Endodermal cell (in vitro differentiated cells): ENCODE measurements around the gene JARID2. TPM values are rescaled to one million over a fixed set of nuclear protein-coding genes. Genes with fewer than 3 reads are reported as not detected.

Source experiments
- DNase-seq: peaks from one replicate; pipeline ENCODE4 v3.0.0-alpha.2; 2017
- H3K27ac ChIP-seq: 2 replicates; pipeline ENCODE4 v1.5.1; 2013; ENCODE audit warnings: mild to moderate bottlenecking, low read depth, low read length, moderate library complexity
- H3K27me3 ChIP-seq: 2 replicates; pipeline ENCODE4 v1.6.1; 2013; ENCODE audit warnings: mild to moderate bottlenecking, low read length, moderate library complexity; ENCODE audit not compliant: insufficient read depth, control insufficient read depth, poor library complexity, severe bottlenecking
- H3K36me3 ChIP-seq: 2 replicates; pipeline ENCODE4 v1.7.0; 2013; ENCODE audit warnings: mild to moderate bottlenecking, low read length, moderate library complexity; ENCODE audit not compliant: control insufficient read depth, insufficient read depth
- H3K4me1 ChIP-seq: one replicate; pipeline ENCODE4 v1.7.0; 2013; ENCODE audit warnings: low read length; ENCODE audit not compliant: control insufficient read depth, insufficient read depth
- H3K4me3 ChIP-seq: 2 replicates; pipeline ENCODE4 v1.5.1; 2013; ENCODE audit warnings: mild to moderate bottlenecking, low read length, moderate library complexity
- H3K9ac ChIP-seq: 2 replicates; pipeline ENCODE4 v1.6.1; 2013; ENCODE audit warnings: mild to moderate bottlenecking, low read length, moderate library complexity; ENCODE audit not compliant: poor library complexity, severe bottlenecking; ENCODE audit errors: extremely low read depth
- H3K9me3 ChIP-seq: 2 replicates; pipeline ENCODE4 v1.6.1; 2013; ENCODE audit warnings: mild to moderate bottlenecking, low read length, moderate library complexity; ENCODE audit not compliant: control insufficient read depth
- H3K27ac Mint-ChIP-seq: 2 replicates; pipeline ENCODE4 v1.8.0; 2020; ENCODE audit warnings: mixed read lengths
- H3K27me3 Mint-ChIP-seq: 2 replicates; pipeline ENCODE4 v1.8.0; 2021; ENCODE audit warnings: mild to moderate bottlenecking, mixed read lengths; ENCODE audit not compliant: insufficient read depth
- H3K36me3 Mint-ChIP-seq: 2 replicates; pipeline ENCODE4 v1.8.0; 2020; ENCODE audit warnings: low read depth, mixed read lengths
- H3K4me1 Mint-ChIP-seq: 2 replicates; pipeline ENCODE4 v1.8.0; 2020; ENCODE audit warnings: mixed read lengths
- H3K4me3 Mint-ChIP-seq: 2 replicates; pipeline ENCODE4 v1.8.0; 2020; ENCODE audit warnings: mild to moderate bottlenecking, moderate library complexity, mixed read lengths
- H3K9me3 Mint-ChIP-seq: 2 replicates; pipeline ENCODE4 v1.8.0; 2020; ENCODE audit warnings: mild to moderate bottlenecking, mixed read lengths
- CTCF ChIP-seq: fragments of 200-600 bp; sonication (generic); conservative IDR thresholded peaks from 2 replicates; pipeline ENCODE4 v1.5.0; 2021; ENCODE audit warnings: antibody characterized with exemption, mild to moderate bottlenecking
- whole genome bisulfite sequencing, 2 experiments: methylation state at CpG; one replicate each; pipeline versions ENCODE4 v1.1.5 to v1.1.7; 2013; ENCODE audit warnings: missing lambda C conversion rate in 2 of 2, mixed read lengths in 1 of 2; ENCODE audit not compliant: insufficient coverage in 1 of 2, insufficient read length in 1 of 2; 5-methylcytosine and 5-hydroxymethylcytosine counted together
- total RNA-seq, 2 donors: library from RNA; stranded (reverse); fragmentation: NEBNext Ultra II Directional in 1 of 2; extraction: Animal tissue kit (Norgen Biotek cat#: 25700) in 1 of 2; gene quantifications; 2 replicates in 1 of 2; 3 replicates in 1 of 2; pipeline ENCODE4 v1.2.1, GENCODE V29; 2021

Gene JARID2
- total RNA-seq, 2 donors from 2014 or later: 42.5 to 77.0 TPM

GRCh38 chr6:15313367-15313766 lies 67.5 kb downstream of the JARID2 start:
- H3K4me3 ChIP-seq: no peak overlapping the region
- no peak for DNase-seq
- WGBS, 2 experiments: 82 to 97% methylated on average over 4 to 5 of the region's 5 CpGs
- H3K9ac ChIP-seq: no peak overlapping the region
- Mint-ChIP-seq H3K4me1 (peaks cover 31% of the 10 kb centered on the region), H3K9me3 (no peaks in the 10 kb centered on the region), H3K4me3 (no peak overlapping the region), H3K27me3 (peaks cover 20% of the 10 kb centered on the region), H3K36me3 (peaks cover 4% of the 10 kb centered on the region), H3K27ac (no peak overlapping the region)
- H3K9me3 ChIP-seq: no peaks in the 10 kb centered on the region
- no peaks in the 10 kb centered on the region for H3K4me1 ChIP-seq
- no peaks in the 10 kb centered on the region for H3K36me3 ChIP-seq
- TF ChIP-seq CTCF: no peak
- H3K27ac ChIP-seq: no peak overlapping the region
- H3K27me3 ChIP-seq: no peaks in the 10 kb centered on the region

GRCh38 chr6:15316754-15317153 lies 70.9 kb downstream of the JARID2 start:
- H3K27ac Mint-ChIP-seq: no peak overlapping the region
- no peaks in the 10 kb centered on the region for H3K36me3 ChIP-seq

GRCh38 chr6:15317251-15317650 lies 71.4 kb downstream of the JARID2 start:
- Histone ChIP-seq H3K27ac (no peak overlapping the region), H3K4me3 (no peak overlapping the region), H3K36me3 (no peaks in the 10 kb centered on the region), H3K27me3 (no peaks in the 10 kb centered on the region), H3K4me1 (no peaks in the 10 kb centered on the region), H3K9me3 (no peaks in the 10 kb centered on the region), H3K9ac (no peak overlapping the region)
- Mint-ChIP-seq H3K27me3 (peaks cover 5% of the 10 kb centered on the region), H3K4me3 (no peak overlapping the region), H3K27ac (no peak overlapping the region), H3K36me3 (peaks cover 4% of the 10 kb centered on the region), H3K9me3 (no peaks in the 10 kb centered on the region), H3K4me1 (peaks cover 38% of the 10 kb centered on the region)
- WGBS, 2 experiments: 94 to 100% methylated on average over 1 to 4 of the region's 4 CpGs
- no peak for TF ChIP-seq CTCF
- no peak for DNase-seq

More at GRCh38 chr6:15316754-15317153, 70.9 kb downstream of the JARID2 start:
- no peaks in the 10 kb centered on the region for H3K4me1 ChIP-seq
- no peak for DNase-seq
- Mint-ChIP-seq H3K4me3 (no peak overlapping the region), H3K9me3 (no peaks in the 10 kb centered on the region), H3K27me3 (peaks cover 5% of the 10 kb centered on the region), H3K36me3 (peaks cover 4% of the 10 kb centered on the region), H3K4me1 (peaks cover 35% of the 10 kb centered on the region)
- H3K27me3 ChIP-seq: no peaks in the 10 kb centered on the region
- H3K9me3 ChIP-seq: no peaks in the 10 kb centered on the region
- no peak overlapping the region for H3K27ac ChIP-seq
- H3K4me3 ChIP-seq: no peak overlapping the region
- TF ChIP-seq CTCF: no peak
- no peak overlapping the region for H3K9ac ChIP-seq
